ENCODE measurements around the gene BAAT.
"Not testable (repeated sequence)": the region's sequence is repeated elsewhere in the genome, so short reads cannot be mapped to it uniquely, and the experiment has no call there.

Gene BAAT

DNA sequence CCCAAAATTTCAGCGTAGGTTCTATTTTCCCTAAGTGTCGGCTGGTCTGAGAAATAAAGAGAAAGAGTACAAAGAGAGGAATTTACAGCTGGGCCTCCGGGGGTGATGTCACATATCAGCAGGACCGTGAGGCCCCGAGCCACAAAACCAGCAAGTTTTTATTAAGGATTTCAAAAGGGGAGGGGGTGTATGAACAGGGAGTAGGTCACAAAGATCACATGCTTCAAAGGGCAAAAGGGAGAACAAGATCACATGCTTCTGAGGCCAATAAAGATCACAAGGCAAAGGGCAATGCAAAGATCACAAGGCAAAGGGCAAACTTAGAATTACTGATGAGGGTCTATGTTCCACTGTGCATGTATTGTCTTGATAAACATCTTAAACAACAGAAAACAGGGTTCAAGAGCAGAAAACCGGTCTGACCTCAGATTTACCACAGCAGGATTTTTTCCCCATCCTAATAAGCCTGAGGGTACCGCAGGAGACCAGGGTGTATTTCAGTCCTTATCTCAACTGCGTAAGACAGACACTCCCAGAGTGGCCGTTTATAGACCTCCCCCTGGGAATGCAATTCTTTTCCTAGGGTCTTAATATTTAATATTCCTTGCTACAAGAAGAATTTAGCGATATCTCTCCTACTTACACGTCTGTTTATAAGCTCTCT is at the start of gene BAAT:
TSS of gene BAAT (minus strand) at position 134 of the 664 bp plus-strand sequence. CDS start 13,602 bp downstream, outside the sequence.
- DNase-seq: not testable (repeated sequence)

DNA sequence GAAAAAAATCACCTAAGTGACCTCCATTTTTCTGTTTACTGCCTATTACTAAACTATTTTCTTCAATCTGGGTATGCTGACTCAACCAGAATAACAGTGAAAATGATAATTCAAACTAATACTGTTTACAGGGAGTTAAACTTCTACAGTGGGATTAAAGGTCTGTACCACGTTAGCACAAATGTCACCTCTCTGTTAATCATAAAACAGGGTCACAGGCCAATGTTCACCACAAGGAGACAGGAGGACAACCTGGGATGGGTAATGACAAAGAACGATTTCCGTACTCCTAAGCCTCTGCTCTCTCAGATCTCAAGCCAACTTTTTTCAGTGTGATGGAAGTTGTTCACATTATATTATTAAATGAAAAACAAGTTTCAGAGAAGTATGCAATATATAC is 48.4 kb upstream of the BAAT start:
- DNase-seq: no peak

DNA sequence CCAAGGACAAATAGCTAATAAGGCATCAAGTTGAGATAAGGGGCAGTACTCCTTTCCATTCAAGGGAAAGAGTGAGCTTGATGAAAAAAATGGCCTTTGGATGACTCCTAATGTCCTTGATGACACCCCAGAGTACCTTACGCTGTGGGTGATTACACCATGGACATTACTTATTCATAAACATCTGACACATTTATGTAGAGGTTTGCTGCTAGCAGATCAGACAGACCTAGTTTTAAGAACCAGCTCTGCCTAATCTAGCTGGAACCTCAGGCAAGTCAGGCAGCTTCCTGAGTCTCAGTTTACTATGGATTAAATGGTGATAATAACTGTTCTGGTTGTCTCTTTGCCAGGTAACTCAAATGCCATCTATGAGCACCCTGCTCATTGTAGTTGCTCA is 47.9 kb upstream of the BAAT start:
- no peak for DNase-seq

DNA sequence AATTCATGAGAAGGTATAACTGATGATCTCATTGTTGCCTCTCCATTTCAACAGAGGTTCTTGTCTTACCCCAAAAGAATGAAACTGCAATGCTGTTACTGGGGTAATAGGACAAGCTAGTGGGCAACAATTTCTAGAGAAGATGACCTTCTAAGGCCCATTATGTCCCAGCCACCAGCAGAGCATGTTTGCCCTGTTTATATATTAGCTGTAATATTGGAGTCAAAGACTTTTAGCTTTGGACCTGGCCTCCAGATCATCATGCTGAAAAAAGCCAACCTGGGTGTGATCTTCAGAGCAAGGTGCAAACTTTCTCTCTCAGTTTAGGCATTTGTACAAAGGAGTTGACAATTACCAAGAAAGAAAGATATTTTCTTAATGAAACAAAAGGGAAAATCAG is 47.4 kb upstream of the BAAT start:
- no peak for DNase-seq

DNA sequence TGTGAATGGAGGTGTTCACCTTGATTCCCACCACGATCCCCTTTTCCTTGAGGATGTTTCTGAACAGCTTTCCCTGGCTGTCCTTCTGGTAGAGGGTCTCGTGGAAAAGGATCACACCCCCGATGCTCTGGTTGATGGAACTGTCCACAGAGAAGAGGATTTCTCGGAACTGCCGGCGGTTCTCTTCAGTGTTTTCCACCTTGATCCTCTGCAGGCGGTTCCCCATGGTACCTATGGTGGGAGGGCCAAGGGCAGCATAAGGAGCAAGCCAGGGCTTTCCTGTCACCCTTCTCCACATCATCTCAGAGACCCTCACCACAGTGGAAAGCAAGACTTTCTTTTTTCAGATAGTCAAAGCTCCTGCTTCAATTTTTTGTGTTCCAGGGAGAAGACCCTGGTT is 44.9 kb upstream of the BAAT start:
- no peak for DNase-seq

DNA sequence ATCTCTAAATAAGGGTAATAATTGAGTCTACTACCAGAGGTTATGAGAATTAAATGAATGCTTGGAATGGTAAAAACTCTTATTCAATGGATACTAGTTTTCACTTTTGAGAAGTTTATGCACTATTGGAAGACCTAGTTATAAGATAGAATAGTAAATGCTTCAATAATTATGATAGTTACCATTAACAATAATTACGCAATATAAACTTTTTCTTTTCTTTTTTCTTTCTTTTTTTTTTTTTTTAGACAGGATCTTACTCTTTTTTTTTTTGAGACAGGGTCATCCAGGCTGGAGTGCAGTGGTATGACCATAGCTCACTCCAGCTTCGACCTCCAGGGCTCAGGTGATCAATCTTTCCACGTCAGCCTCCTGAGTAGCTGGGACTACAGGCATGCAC is 44.1 kb upstream of the BAAT start:
- no peak for DNase-seq

DNA sequence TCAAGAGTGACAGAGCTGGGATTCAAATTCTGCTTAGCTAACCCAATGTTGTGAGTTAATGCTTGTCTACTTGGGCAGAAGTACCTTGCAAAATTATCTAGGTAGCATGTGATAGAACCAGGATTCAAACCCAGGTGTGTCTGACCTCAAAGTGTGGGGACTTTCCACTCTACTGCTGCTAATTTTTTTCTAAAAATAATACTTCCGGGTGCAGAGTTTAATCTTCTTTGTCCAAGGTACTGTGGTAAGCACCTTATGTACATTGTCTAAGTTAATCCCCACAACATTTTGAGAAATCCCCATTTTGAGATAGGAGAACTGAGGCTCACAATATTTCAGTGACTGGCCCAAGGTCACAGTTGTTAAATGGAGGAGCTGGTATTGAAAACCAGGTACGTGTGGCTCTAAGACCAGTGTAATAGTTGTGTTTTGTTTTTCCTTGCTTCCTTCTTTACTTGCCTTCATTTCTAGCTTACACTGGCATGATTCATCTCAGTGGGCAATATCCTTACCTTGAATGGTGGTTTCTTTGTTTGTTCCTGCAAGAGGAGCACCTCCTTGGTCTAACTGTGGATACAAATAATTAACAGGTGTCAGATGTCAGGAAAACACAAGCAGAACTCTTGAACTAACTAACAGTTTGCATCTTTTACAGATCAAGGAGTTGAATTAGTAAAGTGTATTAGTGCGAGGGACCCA is 43.3 kb upstream of the BAAT start:
- no peak for DNase-seq

DNA sequence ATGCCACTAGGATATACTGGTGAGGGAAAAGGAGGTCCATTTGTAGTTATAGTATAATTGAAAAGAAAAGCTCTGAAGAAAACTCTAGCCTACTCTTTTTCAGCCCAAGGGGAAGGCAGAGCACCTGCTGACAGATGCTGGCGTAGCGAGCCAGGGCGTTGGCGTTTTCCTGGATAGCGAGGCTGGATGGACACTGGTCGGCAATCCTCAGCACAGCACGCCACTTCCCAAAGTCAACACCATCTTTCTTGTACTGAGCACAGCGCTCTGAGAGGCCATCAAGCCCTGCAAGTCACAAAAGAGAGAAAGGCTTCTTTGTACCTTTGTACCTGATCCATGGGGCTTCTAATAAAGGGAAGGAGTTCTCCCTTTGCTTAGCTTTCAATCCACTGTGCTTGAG is 42.6 kb upstream of the BAAT start:
- DNase-seq: no peak

DNA sequence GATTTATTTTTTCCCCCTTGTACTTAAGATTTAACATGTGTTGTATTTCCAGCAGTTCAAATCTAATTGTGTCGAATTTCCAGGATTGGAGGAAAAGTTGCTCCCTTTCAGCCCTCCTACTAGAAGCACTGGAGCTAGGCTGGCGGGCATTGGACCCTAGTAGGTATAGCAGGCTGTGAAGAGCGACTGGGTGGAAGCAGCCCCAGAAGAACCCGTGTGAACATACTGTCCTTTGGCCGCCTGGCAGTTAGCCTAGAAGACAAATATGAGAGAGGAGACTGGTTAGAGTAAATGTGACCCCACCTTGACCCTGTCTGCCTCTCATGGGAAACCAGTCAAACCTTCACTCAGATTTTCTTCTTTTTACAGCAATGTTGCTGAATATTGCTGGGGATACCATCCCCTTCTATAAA is 36.9 kb upstream of the BAAT start:
- DNase-seq: no peak

DNA sequence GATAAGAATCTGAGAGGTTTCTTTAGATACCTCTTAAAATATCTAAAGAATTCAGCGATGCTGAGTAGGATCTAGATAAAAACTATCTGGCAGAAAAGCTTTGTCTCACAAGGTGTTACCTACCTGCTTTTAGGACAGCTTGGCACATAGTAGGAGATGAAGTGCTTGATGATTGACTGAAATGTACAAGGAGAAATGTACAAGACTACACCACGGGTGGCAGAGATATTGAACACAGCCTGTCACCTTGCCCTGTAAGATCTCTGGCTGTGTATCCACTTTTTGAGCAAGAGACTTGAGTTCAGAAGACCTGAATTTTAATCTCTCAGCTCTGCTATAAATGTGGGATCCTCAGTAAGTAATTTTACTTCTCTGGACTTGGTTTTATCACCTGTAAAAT is 35.1 kb upstream of the BAAT start:
- DNase-seq: no peak

DNA sequence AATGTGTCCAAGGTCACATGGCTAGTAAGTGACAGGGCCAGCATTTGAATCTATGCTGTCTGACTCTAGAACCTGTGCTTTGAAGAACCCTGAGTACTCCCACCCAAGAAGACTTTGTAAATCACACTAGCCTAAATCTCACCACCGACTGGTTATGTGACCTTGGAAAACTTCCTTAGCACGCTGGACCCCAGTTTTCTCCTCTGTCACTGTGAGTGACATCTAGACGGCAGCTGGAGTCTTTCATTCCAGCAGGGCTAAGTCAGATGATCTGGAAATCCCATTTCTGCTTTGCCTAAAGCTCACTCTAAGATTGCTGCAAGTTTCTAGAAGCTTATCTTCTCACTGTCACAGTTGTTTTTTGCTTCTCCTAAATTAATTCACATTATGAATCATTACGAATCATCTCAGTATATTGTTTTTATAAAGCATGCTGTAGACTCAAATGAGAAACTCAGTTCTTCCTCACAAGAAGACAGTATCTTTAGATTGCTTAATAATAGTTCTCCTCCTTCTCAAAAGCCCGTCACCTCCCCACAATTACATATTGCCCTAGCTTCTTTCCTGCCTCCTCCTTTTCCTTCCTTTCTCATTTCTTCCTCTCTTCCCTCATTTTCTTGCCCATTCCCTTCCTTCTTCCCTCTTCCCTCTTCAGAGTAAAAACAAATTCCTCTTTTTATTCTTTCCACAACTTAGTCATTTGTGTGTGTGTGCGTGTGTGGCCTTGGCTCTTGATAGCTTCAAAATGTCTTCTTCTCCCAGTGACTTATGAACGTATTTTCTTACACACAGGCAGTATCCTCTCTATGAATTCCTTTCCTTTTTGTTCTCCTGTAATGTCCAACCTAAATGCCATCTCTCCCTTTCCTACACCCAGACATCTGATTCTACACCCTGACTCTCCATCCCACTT is 34.0 kb upstream of the BAAT start:
- DNase-seq: no peak

DNA sequence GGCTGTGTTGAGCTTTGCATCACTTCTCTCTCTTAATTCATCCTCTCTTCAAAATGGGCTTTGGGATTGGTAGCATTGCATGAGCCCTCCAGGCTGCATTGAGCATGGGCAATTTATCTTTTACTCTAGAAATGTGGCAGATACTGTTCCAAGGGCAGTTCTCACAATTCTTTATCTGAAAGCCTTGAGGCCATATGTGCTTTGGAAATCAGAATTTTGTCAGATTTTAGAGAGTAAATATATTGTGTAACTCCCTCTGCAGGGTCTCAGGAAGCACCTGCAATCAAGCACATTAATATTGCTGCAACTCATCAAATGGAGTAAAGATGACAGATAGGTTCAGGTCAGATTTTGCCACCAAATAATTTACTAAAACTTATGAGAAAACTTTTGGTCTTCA is 33.2 kb upstream of the BAAT start:
- no peak for DNase-seq

DNA sequence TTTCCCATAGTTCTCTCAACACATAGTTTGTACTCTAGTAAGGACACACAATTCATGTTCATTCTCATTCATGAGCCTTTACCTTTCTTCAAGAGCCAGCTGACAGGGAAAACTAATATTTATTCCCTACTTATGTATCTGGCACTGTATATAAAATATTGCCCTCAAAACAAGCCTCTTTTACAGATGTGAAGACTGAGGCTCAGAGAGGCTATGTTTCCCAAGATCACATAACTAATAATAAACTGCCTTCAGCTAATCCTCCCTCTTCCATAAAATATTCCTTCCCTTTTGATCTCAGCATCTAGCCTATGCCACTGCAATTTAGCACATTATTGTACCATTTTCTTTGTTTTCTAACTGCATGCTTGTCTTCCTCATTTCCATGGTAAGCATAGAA is 32.6 kb upstream of the BAAT start:
- DNase-seq: no peak

DNA sequence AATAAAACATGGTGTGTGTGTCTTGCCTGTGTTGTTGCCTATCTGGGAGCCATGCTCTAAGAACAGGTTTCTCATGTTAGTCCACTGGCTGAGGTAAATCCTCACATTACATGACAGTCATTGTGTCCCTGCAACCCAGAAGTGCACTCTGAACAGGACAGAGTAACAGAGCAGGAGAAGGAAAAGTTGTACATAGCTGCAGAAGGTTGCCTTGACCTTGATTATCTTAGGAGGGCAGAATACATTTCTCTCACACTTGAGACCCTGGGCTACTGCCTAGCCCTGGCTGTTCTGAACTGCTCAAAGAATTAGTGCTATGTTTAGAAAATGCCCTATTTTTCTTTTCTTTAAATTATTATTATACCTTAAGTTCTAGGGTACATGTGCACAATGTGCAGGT is 30.8 kb upstream of the BAAT start:
- DNase-seq: no peak

DNA sequence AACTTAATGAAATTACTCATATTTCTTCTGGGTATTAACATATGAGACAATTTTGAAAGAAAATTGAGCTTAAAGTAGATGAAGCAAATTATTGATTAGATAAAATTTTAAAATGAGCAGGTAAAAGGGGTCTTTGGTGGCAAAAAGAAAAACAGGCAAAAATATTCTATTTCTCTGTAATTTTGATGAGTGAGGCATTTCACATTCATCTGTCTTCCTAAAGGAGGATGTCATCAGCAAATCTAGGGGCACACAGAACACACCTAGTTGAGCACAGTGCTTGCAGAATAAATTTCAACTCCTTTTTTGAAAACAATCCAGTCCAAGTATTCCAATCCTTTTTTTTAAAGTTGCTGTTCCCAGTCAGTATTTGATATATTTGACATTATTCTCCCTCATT is 30.0 kb upstream of the BAAT start:
- DNase-seq: no peak

DNA sequence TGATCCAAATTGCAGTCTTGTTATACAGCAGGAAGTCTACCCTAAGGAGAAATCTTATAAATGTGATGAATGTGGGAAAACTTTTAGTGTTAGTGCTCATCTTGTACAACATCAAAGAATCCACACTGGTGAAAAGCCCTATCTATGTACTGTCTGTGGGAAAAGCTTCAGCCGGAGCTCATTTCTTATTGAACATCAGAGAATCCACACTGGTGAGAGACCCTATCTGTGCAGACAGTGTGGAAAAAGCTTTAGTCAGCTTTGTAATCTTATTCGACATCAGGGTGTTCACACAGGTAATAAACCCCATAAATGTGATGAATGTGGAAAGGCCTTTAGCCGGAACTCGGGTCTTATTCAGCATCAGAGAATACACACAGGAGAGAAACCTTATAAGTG is 24.3 kb upstream of the BAAT start:
- DNase-seq: no peak

DNA sequence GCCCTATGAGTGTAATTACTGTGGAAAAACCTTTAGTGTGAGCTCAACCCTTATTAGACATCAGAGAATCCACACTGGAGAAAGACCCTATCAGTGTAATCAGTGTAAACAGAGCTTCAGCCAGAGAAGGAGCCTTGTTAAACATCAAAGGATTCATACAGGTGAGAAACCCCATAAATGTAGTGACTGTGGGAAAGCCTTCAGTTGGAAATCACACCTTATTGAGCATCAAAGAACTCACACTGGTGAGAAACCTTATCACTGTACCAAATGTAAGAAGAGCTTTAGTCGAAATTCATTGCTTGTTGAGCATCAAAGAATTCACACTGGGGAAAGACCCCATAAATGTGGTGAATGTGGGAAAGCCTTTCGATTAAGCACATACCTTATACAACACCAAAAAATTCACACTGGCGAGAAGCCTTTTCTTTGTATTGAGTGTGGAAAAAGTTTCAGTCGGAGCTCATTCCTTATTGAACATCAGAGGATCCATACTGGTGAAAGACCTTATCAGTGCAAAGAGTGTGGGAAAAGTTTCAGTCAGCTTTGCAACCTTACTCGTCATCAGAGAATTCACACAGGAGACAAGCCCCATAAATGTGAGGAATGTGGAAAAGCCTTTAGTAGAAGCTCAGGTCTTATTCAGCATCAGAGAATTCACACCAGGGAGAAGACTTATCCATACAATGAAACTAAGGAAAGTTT is 23.7 kb upstream of the BAAT start:
- no peak for DNase-seq

DNA sequence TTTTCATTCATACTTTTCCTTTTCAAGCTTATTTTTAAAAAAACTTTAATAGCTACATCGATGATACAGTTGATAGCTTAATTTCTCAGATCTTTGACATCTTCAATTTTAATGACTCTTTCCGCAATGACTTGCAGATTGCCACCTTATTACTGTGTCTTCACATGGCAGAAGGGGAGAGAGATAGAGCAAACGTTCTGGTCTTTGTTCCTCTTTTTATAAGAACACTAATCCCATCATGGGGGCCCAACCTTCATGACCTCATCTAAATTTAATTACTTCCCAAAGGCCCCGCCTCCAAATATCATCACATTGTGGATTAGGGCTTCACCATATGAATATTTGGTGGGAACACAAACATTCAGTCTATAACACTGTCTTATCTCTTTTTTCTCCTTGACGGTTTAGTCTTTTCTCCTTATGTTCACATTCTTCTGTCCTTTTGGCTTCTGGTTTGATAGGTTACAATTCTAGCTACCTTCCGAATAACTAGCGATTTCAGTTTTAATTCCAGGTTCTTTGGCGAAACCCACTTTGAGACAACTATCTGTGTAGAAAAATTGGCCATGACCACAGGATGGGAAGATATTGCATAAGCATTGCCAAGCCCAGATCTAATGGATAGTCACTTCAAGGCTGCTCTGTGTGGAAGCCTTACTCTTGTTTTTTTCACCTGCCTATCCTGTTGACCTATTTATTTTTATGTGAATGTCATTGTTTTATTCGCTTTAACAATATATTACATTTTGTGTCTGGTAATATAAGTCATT is 18.9 kb upstream of the BAAT start:
- no peak for DNase-seq

DNA sequence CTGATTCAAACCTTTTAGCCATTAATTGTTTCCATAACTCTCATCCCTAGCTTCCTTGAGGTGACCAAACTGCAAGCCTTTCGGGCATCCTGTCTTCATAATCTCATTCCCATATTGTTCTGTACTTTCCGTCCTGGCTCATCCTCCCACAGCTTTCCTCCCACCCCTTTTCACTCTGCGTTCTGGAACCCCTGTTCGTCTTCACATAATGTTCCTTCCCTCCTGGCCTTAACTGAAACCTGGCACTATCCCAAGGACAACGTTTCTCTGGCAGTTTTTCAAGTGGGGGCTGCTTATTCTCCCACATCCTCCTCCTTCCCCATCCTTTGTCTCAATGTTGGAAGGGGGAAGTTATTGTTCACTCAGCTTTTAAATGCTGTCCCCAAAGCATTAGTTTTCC is 15.3 kb upstream of the BAAT start:
- no peak for DNase-seq

DNA sequence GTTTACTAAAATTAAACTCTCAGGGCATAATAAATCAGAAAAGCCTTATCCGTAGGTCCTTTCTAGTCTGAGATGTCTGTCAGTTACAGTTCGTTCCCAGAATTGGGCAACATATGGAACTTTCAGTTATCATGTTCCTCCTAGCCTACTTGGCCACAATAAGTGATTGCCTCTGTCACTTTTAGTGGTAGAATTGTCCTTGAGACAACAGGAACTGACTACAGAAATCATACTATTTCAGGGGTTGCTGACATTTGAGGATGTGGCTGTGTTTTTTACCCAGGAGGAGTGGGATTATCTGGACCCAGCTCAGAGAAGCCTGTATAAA is 14.8 kb upstream of the BAAT start:
- no peak for DNase-seq

DNA sequence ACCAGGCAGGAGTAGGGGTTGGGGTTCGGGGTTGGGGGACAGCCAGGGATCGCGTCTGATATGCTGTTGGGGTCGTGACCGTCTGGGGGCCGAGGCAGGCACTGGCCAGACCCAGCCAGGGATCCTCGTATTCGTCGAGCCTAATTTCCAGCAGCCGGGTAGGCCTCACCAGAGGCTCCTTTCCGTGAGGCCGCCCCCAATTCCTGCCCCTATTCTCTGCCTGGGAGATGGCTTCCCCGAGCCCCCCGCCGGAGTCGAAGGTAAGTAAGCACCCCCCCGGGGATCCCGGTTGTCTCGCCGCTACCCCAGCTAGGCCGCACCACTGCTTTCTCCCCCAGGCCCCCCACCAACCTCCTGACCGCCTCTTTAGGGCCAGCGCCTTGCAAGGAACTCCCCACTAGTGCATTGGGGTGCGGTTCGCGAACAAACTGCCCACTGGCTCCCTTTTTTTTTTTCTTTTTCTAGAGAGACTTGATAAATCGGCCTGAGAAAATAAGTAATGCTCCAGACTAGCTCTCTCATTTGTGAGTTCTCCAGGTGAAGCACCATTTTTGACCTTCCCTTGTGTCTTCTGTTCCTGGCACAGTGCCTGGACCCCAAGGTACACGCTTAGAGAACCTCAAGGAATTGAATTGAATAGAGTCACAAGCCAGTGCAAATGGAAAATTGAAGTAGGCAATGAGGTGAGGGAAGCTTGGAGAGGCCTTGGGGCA is 14.3 kb upstream of the BAAT start:
- DNase-seq: no peak
